H9 (cell line): ENCODE results near the gene RABGAP1L. TPM values are rescaled to one million over a fixed set of nuclear protein-coding genes. Genes with fewer than 3 reads are reported as not detected.

Experiments
- DNase-seq: peaks from one replicate; pipeline ENCODE4 v3.0.0-alpha.2; 2017
- H2AFZ ChIP-seq: one replicate; pipeline ENCODE4 v1.6.1; 2013; ENCODE audit warnings: mild to moderate bottlenecking, low read length, control low read depth, moderate library complexity
- H2AK5ac ChIP-seq: 2 replicates; pipeline ENCODE4 v1.6.1; 2013; ENCODE audit warnings: low read length, control low read depth, mixed read lengths; ENCODE audit not compliant: insufficient read length
- H2BK120ac ChIP-seq: one replicate; pipeline ENCODE4 v1.6.1; 2013; ENCODE audit warnings: low read depth, mild to moderate bottlenecking, low read length, control low read depth, inconsistent platforms; ENCODE audit not compliant: poor library complexity, severe bottlenecking
- H2BK12ac ChIP-seq: 2 replicates; pipeline ENCODE4 v1.6.1; 2013; ENCODE audit warnings: low read length, control low read depth, mixed read lengths, low read depth; ENCODE audit not compliant: insufficient read length
- H2BK15ac ChIP-seq: 2 replicates; pipeline ENCODE4 v1.6.1; 2013; ENCODE audit warnings: low read depth, low read length, control low read depth
- H2BK20ac ChIP-seq: one replicate; pipeline ENCODE4 v1.6.1; 2013; ENCODE audit warnings: low read depth, mild to moderate bottlenecking, low read length, control low read depth, inconsistent platforms; ENCODE audit not compliant: poor library complexity, severe bottlenecking
- H2BK5ac ChIP-seq: 2 replicates; pipeline ENCODE4 v1.6.1; 2013; ENCODE audit warnings: low read length, control low read depth, mixed read lengths; ENCODE audit not compliant: insufficient read length
- H3K14ac ChIP-seq: 2 replicates; pipeline ENCODE4 v1.6.1; 2013; ENCODE audit warnings: low read length, control low read depth; ENCODE audit not compliant: insufficient read depth
- H3K18ac ChIP-seq: 2 replicates; pipeline ENCODE4 v1.6.1; 2013; ENCODE audit warnings: low read depth, mild to moderate bottlenecking, mixed read lengths, low read length, control low read depth; ENCODE audit not compliant: insufficient read length
- H3K23ac ChIP-seq: 2 replicates; pipeline ENCODE4 v1.6.1; 2013; ENCODE audit warnings: low read length, control low read depth, mixed read lengths, low read depth; ENCODE audit not compliant: insufficient read length
- H3K23me2 ChIP-seq: 2 replicates; pipeline ENCODE4 v1.6.1; 2013; ENCODE audit warnings: low read depth, mild to moderate bottlenecking, mixed read lengths, low read length, control low read depth; ENCODE audit not compliant: insufficient read length, poor library complexity, severe bottlenecking
- H3K27ac ChIP-seq: 2 replicates; pipeline ENCODE4 v1.5.1; 2013; ENCODE audit warnings: low read length, control low read depth, mixed read lengths, low read depth; ENCODE audit not compliant: insufficient read length
- H3K27me3 ChIP-seq: 2 replicates; pipeline ENCODE4 v1.6.1; 2013; ENCODE audit warnings: low read length, control low read depth, inconsistent platforms; ENCODE audit not compliant: insufficient read depth
- H3K4ac ChIP-seq: 2 replicates; pipeline ENCODE4 v1.6.1; 2013; ENCODE audit warnings: low read depth, mild to moderate bottlenecking, control low read depth, inconsistent platforms, low read length, moderate library complexity
- H3K4me1 ChIP-seq: 2 replicates; pipeline ENCODE4 v1.6.1; 2013; ENCODE audit warnings: low read length, control low read depth, inconsistent platforms; ENCODE audit not compliant: insufficient read depth
- H3K4me2 ChIP-seq: 2 replicates; pipeline ENCODE4 v1.6.1; 2013; ENCODE audit warnings: low read length, control low read depth, mixed read lengths; ENCODE audit not compliant: insufficient read length, insufficient read depth
- H3K56ac ChIP-seq: 2 replicates; pipeline ENCODE4 v1.6.1; 2013; ENCODE audit warnings: low read depth, mild to moderate bottlenecking, mixed read lengths, low read length, control low read depth; ENCODE audit not compliant: insufficient read length
- H3K79me1 ChIP-seq: 2 replicates; pipeline ENCODE4 v1.6.1; 2013; ENCODE audit warnings: low read depth, mild to moderate bottlenecking, moderate library complexity, low read length, control low read depth, inconsistent platforms; ENCODE audit not compliant: insufficient read depth, poor library complexity, severe bottlenecking
- H3K79me2 ChIP-seq: 2 replicates; pipeline ENCODE4 v1.6.1; 2013; ENCODE audit warnings: low read length, control low read depth, inconsistent platforms; ENCODE audit not compliant: insufficient read depth
- H3K9ac ChIP-seq: 2 replicates; pipeline ENCODE4 v1.6.1; 2013; ENCODE audit warnings: low read length, control low read depth, mixed read lengths; ENCODE audit not compliant: insufficient read length; ENCODE audit errors: extremely low read depth
- H3K9me3 ChIP-seq: one replicate; pipeline ENCODE4 v1.6.1; 2013; ENCODE audit warnings: low read depth, low read length, inconsistent platforms; ENCODE audit not compliant: control insufficient read depth
- H3T11ph ChIP-seq: one replicate; pipeline ENCODE4 v1.6.1; 2013; ENCODE audit warnings: mild to moderate bottlenecking, low read length, control low read depth, inconsistent platforms
- H4K20me1 ChIP-seq: one replicate; pipeline ENCODE4 v1.6.1; 2013; ENCODE audit not compliant: control insufficient read depth, insufficient read length, insufficient read depth
- H4K5ac ChIP-seq: 2 replicates; pipeline ENCODE4 v1.6.1; 2013; ENCODE audit warnings: low read depth, mild to moderate bottlenecking, mixed read lengths, low read length, control low read depth; ENCODE audit not compliant: insufficient read length
- H4K8ac ChIP-seq: replicated peaks from 2 replicates; pipeline ENCODE4 v1.6.1; 2013; ENCODE audit warnings: low read length, control low read depth, mixed read lengths, low read depth; ENCODE audit not compliant: insufficient read length
- H4K91ac ChIP-seq: 2 replicates; pipeline ENCODE4 v1.6.1; 2013; ENCODE audit warnings: low read depth, mild to moderate bottlenecking, moderate library complexity, mixed read lengths, low read length, control low read depth; ENCODE audit not compliant: insufficient read length
- H3K27ac Mint-ChIP-seq, 3 experiments: 2 replicates in 2 of 3; 3 replicates in 1 of 3; pipeline ENCODE4 v1.8.0; 2020 to 2021; ENCODE audit warnings: mixed read lengths in 3 of 3, mild to moderate bottlenecking in 1 of 3, moderate library complexity in 1 of 3
- H3K27me3 Mint-ChIP-seq: 2 replicates; pipeline ENCODE4 v1.8.0; 2021; ENCODE audit warnings: low read depth, mild to moderate bottlenecking, moderate library complexity, mixed read lengths
- H3K36me3 Mint-ChIP-seq, 3 experiments: 2 replicates in 2 of 3; 3 replicates in 1 of 3; pipeline ENCODE4 v1.8.0; 2020 to 2021; ENCODE audit warnings: low read depth in 3 of 3, mixed read lengths in 3 of 3; ENCODE audit not compliant: insufficient read depth in 1 of 3
- H3K4me1 Mint-ChIP-seq, 2 experiments: 2 replicates each; pipeline ENCODE4 v1.8.0; 2020; ENCODE audit warnings: mixed read lengths in 2 of 2
- H3K4me3 Mint-ChIP-seq, 2 experiments: 2 replicates in 1 of 2; 3 replicates in 1 of 2; pipeline ENCODE4 v1.8.0; 2020 to 2021; ENCODE audit warnings: mild to moderate bottlenecking in 2 of 2, mixed read lengths in 2 of 2, moderate library complexity in 1 of 2
- H3K9me3 Mint-ChIP-seq, 2 experiments: 2 replicates in 1 of 2; 3 replicates in 1 of 2; pipeline ENCODE4 v1.8.0; 2020; ENCODE audit warnings: mild to moderate bottlenecking in 2 of 2, mixed read lengths in 2 of 2, moderate library complexity in 1 of 2
- WGBS: extraction: QIAGEN DNeasy Blood & Tissue Kit; methylation state at CpG from one replicate; pipeline ENCODE4 v1.1.7; 2013; ENCODE audit warnings: missing lambda C conversion rate, low lambda C conversion rate, mixed read lengths; ENCODE audit not compliant: insufficient read length; ENCODE audit errors: extremely low coverage; 5-methylcytosine and 5-hydroxymethylcytosine counted together
- total RNA-seq: library from RNA; stranded (reverse); gene quantifications from 2 replicates; pipeline ENCODE4 v1.2.1, GENCODE V29; 2021
- TF ChIP-seq, protein P1 (sequence below): fragments of 200-600 bp; sonication (generic); conservative IDR thresholded peaks from 3 replicates; pipeline ENCODE4 v1.8.0; 2021; ENCODE audit warnings: antibody characterized with exemption, mild to moderate bottlenecking

RABGAP1L gene
- total RNA-seq, 1 experiment from 2014 or later, result 147 TPM

DNA sequence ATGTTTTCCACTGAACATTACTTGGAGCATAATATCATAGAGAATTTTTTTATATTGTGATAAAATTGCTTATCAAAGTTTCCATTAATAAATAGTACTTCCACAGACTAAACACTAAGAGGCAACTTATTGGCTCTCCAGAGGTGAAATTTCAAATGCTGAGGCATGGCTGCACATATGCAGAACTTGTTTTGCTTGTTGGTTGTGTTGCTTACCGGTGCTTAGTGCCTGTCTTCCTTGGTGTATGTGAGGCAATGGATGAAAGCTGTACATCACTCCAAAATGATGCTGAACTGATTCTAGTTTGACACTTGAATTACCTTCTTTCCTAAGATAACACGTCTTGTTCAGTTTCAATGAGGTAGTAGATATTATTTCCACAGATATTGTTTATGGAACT lies 258.6 kb downstream of the RABGAP1L start:
- no peaks in the 10 kb centered on the region for H3K79me1 ChIP-seq
- Mint-ChIP-seq H3K27me3 (no peaks in the 10 kb centered on the region), H3K9me3 (no peaks in the 10 kb centered on the region), H3K36me3 (no peaks in the 10 kb centered on the region), H3K27ac (no peak overlapping the region), H3K4me3 (no peak overlapping the region), H3K4me1 (peaks cover 3% of the 10 kb centered on the region in 2 experiments; a peak in 2 of 4 replicates)
- H3K4me2 ChIP-seq, result no peak overlapping the region
- H3K18ac ChIP-seq, result no peak overlapping the region
- no peak overlapping the region for H2BK120ac ChIP-seq
- H3T11ph ChIP-seq, result no peak overlapping the region
- H4K8ac ChIP-seq, result no peak overlapping the region
- H3K56ac ChIP-seq, result no peak overlapping the region
- H2BK15ac ChIP-seq, result no peak overlapping the region
- no peak overlapping the region for H3K4ac ChIP-seq
- DNase-seq, result no peak
- H4K5ac ChIP-seq, result no peak overlapping the region
- no peak overlapping the region for H2AK5ac ChIP-seq
- no peak overlapping the region for H3K23ac ChIP-seq
- TF ChIP-seq, protein P1, sequence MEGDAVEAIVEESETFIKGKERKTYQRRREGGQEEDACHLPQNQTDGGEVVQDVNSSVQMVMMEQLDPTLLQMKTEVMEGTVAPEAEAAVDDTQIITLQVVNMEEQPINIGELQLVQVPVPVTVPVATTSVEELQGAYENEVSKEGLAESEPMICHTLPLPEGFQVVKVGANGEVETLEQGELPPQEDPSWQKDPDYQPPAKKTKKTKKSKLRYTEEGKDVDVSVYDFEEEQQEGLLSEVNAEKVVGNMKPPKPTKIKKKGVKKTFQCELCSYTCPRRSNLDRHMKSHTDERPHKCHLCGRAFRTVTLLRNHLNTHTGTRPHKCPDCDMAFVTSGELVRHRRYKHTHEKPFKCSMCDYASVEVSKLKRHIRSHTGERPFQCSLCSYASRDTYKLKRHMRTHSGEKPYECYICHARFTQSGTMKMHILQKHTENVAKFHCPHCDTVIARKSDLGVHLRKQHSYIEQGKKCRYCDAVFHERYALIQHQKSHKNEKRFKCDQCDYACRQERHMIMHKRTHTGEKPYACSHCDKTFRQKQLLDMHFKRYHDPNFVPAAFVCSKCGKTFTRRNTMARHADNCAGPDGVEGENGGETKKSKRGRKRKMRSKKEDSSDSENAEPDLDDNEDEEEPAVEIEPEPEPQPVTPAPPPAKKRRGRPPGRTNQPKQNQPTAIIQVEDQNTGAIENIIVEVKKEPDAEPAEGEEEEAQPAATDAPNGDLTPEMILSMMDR, result no peak
- H2BK12ac ChIP-seq, result no peak overlapping the region
- no peak overlapping the region for H2BK5ac ChIP-seq
- no peaks in the 10 kb centered on the region for H3K79me2 ChIP-seq
- no peaks in the 10 kb centered on the region for H3K23me2 ChIP-seq
- H3K27ac ChIP-seq, result no peak overlapping the region
- no peak overlapping the region for H3K9ac ChIP-seq
- no peaks in the 10 kb centered on the region for H3K9me3 ChIP-seq
- H2AFZ ChIP-seq, result no peak overlapping the region
- no peaks in the 10 kb centered on the region for H4K20me1 ChIP-seq
- H3K27me3 ChIP-seq, result no peaks in the 10 kb centered on the region
- H4K91ac ChIP-seq, result no peak overlapping the region
- H3K4me1 ChIP-seq, result no peaks in the 10 kb centered on the region
- WGBS, result no CpG with 5 or more reads among the region's 2 CpGs
- H3K14ac ChIP-seq, result no peak overlapping the region
- H2BK20ac ChIP-seq, result no peak overlapping the region
